ENCODE data around the gene ANKEF1.
"Not testable (repeated sequence)": the region's sequence is repeated elsewhere in the genome, so short reads cannot be mapped to it uniquely, and the experiment has no call there.

The ANKEF1 gene

DNA sequence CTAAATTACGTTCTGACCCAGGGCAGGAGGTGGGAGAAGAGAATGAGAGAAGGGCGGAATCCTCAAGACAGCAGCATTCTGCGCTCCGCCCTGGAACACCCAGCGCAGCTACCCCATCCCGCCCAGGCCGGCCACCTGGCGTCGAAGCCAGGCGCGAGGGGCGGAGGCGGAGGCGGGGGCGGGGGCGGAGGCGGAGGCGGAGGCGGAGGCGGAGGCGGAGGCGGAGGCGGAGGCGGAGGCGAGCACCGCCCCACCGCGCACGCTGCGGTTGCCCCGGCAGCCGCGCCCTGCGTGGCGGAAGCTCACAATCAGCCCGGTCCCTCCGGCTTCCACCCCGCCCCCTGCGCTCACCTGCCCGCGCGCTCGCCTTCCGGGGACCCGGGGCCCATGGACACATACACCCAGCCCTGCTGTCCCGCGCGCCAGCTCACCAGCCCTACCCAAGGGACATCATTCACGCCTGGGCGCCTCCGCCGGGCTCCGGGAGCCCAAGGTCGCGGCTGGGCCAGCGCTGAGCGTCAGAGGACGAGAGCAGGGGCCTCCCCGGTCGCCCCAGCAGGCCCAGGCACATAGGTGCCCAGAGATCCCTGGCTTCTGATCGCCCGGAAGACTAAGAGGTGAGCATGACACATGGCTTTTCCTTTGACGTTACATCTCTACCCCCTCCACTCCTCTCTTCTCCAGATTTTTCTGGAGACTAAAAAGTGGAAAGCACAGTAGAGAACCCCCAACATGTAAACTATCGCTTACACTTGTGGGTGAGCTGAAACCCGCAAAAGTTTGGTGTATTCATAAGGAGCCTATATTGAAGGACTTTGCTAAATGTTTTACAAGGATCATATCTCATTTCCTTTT lies at the start of gene ANKEF1:
TSS of gene ANKEF1 (plus strand) at position 271 of the 855 bp plus-strand sequence. CDS start 3,315 bp downstream, outside the sequence.
- DNase-seq (ENCODE audit: low spot score): peak; percentile 83

DNA sequence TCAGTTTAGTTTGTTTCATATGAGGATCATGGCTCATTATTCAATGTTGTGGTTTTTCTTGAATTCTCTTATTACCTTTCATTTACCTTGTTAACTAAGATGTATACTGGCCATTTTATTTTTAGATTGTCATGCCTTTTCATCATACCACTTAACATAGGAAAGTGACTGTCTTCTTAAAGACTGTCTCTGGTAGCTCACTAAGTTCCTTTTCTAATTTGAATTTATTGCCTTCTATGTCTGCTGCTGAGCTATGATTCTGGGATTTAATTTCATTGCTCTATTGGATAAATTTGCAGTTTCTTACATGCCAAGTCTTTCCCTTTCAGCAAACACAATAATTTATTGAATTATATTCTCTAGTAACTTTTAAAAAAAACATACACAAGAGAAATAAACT lies 49.5 kb upstream of the ANKEF1 start:
- no peak for DNase-seq (ENCODE audit: low spot score)

DNA sequence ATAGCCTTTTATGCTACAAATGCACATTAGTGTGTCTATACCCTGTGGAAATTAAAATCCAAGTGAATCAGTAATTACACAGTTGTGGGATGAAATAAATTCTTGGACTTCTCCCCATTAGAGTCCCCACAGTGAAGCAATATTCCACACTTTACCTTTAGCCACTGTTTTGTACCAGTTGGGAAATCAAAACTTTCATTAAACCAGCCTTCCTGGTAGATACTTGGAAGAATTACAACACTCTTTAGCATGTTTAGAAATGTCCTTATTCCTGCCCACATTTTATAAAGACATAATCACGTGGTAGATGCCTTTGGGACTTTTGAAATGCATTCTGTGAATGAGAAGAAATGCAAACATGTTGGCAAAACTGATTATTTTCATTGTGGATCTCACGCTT lies 49.0 kb upstream of the ANKEF1 start:
- no peak for DNase-seq (ENCODE audit: low spot score)

DNA sequence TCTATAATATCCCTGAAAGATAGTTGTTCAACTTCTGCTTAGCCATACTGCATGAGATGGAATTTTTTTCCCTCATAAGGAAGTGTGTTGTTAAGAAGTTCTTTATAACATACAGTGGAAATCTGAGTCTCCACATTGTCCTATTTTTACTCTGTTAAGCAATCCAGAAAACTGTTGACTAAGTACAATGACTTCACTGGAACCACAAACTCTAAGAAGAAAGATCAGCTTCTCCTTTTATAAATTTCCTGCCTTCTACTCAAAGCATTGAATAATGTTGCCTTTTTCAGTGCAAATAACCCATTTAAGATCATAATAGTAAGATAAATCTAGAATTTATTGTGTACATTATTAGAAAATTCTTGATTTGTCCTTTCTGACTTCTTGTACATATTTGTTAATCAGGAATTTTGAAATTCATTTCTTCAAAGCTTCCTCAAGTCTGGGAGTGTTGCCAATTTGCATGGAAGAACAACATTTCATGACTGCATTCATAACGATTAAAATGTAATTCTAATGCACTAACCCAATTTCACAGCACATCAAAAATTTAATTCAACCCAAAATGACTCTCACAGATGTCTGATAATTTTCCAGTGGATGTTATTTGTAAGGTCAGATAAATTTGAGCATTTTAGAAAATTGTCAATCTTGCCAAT lies 45.6 kb upstream of the ANKEF1 start:
- no peak for DNase-seq (ENCODE audit: low spot score)

DNA sequence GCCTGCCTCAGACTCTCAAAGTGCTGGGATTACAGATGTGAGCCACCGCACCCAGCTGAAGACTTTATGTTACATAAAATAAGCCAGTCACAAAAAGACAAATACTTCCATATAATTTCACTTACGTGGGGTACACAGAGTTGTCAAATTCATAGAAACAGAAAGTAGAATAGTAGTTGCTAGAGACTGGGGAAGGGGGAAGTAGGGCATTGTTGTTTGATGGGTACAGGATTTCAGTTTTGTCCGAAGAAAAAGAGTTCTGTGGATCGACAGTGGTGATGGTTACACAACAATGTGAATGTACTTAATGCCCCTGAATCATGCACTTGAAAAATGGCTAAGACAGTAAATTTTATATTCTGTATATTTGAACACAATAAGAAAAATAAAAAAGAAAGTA lies 41.6 kb upstream of the ANKEF1 start:
- no peak for DNase-seq (ENCODE audit: low spot score)

DNA sequence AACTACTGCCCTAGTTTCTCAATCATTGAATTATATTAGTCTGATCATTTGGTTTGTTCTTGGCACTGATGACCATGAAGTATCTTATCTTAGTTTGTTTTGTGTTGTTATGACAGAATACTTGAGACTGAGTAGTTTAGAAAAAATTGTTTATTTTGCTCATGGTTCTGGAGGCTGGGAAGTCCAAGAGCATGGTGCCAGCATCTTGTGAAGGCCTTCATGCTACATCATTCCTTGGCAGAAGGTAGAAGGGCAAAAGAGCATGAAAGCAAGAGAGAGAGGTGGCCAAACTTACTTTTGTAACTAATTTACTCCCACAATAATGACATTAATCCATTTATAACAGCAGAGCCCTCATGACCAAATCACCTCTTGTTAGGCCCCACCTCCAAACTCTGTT lies 40.1 kb upstream of the ANKEF1 start:
- DNase-seq (ENCODE audit: low spot score): no peak

DNA sequence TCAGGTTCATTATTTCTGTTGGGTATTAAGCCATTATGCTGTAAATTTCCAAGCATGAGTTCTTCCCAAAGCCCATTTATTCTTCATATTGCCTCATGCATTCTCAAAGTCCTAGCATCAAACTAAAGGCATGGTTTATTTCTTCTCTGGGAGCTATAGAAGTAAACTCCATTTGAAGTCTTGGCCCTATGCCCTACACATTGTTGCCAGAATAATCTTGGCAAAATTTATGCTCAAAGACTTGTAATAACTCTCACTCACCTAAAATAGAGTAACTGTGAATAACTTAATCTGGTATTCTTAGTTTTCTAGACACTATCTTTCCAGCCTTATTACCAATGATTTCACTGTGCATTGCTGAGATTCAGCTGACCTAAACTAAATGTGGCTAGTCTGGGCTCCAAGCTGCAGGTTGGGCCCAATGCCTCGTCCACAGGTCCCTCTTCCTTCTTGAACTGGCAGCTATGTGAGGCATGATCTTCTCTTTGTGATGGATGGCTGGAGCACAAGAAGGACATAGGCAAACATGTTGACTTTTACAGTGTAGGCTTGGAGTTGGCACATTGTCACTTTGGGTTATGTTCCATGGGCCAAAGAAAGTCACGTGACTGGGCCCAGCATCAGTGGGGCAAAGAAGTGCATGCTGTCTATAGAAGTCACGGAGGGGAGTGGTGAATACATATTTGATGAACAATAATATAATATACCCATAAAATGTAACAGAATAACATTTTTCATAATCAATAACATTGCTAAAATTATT lies 39.1 kb upstream of the ANKEF1 start:
- DNase-seq (ENCODE audit: low spot score): no peak

DNA sequence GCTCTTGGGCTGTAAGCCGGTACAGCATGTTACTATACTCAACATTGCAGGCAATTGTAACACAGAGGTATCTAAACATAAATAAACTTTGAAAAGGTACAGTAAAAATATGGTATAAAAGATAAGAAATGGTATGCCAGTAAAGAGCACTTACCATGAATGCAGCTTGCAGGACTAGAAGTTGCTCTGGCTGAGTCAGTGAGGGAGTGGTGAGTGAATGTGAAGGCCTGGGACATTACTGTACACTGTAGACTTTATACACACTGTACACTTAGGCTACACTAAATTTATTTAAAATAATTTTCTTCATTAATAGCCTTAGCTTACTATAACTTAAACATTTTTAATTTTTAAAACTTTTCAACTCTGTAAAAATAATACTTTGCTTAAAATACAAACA lies 37.8 kb upstream of the ANKEF1 start:
- no peak for DNase-seq (ENCODE audit: low spot score)

DNA sequence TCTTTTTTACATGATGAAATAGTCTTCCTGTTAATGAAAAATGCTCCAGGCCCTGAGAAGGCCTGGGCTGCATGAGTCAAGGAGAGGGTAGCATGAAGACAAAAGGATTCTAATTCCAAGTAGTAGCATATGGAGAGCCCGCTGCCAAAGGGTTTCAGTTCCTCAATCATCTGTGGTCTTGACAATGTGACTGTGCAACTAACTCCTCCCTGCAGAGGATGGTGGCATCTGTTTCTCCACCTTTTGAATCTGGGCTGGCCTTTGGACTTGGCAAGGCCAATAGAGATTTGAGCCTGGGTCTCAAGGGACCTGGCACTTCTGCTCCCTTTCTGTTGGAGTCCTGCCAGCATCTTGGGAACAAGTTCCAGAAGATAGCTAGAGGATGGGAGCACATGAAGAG lies 35.1 kb upstream of the ANKEF1 start:
- no peak for DNase-seq (ENCODE audit: low spot score)

DNA sequence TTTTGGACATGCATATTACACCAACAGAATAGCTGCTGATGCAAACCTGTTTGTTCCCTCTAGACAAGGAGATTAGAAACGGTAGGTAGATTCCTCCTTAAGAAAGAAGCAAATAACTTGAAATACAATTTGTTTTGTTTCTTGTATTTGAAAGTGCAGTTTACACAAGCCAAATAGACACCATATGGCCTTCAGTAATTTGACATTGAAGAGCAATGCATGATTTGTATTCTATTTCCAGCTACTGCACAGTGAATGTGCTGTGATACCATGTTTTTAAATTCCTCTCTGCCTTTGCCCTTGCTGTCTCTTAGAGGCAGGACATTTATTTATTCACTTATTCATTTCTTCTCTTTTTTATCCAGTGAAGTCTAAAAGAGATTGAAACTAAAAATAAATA lies 31.9 kb upstream of the ANKEF1 start:
- DNase-seq (ENCODE audit: low spot score): no peak

DNA sequence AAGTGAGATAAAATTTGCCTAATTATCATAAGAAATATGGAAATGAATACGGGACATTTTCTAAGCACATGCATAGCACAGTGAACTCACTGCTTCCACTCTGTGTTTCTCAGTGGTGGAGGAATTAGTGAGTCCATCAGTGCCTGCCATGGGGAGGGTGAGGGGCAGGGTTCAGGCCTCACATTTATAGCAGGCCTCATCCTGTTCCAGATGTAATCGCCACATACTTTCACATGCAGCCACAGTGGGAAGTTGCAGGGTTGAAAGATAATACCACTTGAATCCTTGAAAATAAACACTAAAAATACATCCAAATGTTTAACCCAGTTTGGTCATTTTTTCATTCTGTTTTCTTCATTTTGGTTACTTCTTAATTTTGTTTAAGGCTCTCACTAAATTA lies 29.9 kb upstream of the ANKEF1 start:
- no peak for DNase-seq (ENCODE audit: low spot score)

DNA sequence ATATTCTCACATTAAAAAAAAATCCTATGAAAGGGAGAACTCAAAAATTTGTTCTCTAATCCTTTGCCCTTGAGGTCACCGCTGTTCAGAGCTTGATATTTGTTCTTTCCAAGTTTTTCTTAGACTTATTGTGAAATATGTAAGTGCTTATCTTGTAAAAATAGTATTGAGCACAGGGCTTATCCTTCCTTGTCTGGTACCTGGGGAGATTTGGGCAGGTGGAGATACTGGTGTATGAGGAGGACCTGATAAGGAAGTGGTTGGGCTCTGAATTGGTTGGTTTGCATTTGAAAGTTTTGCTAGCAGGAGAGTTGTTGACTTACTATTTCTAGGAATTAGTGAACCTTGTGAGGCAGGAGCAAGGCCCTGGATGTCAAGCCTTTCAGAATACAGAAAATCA lies 28.9 kb upstream of the ANKEF1 start:
- no peak for DNase-seq (ENCODE audit: low spot score)

DNA sequence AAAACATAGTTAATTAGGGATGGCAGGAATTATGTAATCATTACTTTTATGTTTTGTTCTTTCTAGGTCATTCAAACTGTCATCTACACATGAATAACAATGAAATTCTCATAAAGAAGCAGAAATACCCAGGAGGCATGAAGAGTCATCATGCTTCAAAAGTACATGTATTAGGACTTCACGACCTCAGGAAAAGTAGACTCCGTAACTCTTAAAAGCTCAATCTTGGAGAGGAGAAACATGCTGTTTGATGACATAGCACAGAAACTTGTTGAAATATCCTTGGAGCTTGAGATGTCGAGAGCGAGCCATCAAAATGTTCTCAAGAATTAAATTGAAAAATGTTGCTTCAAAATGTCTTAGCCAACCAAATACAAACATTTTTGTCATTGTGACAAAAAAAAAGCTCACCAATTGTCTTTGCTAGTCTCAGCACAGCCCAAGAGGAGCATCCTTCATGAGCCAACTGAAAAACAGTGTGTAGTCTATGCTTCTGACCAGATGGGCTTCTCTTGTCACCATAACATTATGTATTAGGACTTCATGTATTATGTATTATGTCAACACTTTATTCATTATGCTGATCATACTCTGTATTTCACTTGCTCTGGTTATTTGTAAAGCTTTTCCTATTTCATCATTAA lies 28.2 kb upstream of the ANKEF1 start:
- no peak for DNase-seq (ENCODE audit: low spot score)

DNA sequence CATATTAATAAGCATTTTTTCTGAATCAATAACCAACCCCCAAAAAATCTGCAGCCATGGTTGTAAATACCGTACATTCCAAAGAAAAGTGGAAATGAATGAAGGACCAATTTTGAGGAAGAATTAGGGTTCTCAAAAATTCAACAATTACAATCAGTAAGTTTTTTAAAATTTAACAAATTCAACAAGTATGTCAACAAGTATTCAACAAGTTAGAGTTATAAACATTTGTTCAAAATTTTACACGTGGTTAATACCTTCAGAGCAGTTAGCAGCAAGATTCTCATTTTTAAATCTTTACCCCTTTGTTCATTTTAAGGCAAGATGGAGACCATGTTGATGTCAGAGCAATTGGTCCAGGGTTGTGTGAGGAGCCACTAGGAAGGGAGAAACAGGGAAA lies 27.6 kb upstream of the ANKEF1 start:
- no peak for DNase-seq (ENCODE audit: low spot score)

DNA sequence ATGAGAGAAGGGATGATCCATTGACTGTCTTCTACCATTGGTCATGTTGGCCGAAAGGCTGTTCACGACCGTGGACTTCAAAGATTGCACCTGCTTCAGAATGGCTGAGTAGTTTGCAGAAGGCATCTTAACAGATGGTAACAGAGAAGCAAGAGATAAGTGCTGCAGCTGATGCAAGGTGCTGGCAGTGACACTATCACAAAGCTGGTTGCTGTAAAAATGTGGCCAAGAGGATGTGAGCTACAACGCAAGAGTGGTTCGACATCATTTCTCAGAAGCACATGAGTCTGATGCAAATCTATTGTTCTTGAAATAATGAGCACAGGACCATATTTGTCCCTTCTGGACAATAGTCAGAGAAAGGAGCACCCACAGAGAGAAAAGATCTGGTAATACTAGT lies 27.0 kb upstream of the ANKEF1 start:
- DNase-seq (ENCODE audit: low spot score): no peak

DNA sequence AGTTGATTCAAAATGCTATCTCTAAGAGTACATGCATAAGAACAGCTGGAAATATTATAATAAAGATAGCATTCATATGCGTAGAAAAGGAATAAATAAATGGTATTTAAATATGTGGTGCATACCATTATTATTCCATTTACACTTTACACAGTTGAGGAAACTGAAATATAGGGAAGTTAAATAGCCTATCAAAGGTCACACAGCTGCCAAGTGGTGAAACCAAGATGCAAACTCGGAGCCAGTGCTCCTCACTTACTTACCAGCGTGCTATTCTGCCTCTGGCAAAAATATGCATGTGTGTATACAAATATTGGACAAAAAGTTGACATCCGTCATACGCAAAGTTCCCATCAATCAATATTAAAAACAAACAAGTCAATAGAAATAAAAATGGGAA lies 22.3 kb upstream of the ANKEF1 start:
- DNase-seq (ENCODE audit: low spot score): no peak

DNA sequence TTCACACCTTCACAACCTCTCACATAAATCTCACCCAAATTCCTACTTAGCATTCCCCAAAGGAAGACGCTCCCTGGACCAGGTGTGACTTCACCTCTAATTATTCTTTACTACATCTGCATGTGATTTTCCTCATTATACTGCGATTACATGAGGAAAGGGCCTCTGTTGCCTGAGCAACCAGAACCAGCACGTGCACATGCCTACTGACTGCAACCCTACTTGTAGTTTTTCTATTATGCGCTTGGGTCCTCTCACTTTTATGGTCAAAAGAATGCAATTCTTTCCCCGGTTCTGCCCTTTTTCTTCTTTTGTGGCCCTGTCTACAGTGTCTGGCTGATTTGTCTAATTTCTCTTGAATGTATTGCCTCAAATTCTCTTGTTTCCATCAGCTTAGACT lies 20.4 kb upstream of the ANKEF1 start:
- no peak for DNase-seq (ENCODE audit: low spot score)

DNA sequence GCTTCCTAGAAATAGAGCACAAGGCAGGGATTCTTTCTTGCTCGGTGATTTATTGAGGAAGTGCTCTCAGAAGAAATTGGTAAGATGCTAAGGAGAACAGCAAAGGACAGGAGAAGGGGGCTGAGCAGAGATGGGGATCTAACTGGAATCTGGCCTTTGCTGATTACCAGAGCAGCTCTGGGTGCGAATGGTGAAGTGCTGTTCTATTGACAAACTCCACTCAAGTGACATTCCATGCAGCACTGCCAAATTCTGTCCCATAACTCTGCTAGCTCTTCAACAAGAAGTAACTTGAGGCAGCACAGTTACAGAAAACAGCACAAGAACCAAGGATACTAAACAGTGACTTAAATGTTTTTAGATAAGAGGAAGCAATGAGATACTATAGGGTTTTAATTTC lies 13.8 kb upstream of the ANKEF1 start:
- DNase-seq (ENCODE audit: low spot score): no peak

DNA sequence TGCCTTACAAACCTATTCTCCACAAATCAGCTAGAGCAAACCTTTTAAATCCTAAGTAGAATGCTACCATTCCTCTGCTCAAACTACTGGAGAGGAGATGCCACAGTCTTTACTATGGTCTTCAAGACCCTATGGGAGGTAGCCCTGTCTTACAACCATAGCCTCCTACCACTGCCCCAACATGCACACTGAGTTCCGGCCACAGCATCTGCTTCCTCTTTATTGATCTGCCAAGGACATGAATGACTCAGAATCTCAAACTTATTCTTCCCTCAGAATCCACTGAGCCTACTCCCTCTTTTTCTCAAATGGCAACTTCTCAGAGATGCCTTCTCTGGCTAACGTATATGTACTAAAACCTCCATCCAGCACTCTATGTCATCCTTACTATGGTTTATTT lies 12.2 kb upstream of the ANKEF1 start:
- no peak for DNase-seq (ENCODE audit: low spot score)

DNA sequence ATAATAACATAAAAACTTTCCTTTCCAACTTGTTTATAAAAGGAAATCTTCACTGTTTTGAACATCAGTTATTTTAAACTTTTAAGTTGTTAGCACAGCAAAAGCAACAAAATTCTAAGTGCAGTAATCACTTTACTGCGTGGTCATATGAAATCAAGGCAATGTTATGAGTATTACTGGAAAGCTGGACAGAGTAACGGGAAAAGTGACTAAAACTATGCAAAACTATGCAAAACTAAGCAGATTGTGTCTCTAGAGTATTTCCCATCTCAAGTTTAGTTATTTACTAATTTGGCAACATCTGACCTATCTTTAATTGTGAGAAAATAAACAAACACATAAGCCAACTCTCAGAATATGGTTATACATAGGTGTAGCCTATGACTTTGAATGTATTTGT lies 10.9 kb upstream of the ANKEF1 start:
- DNase-seq (ENCODE audit: low spot score): no peak

DNA sequence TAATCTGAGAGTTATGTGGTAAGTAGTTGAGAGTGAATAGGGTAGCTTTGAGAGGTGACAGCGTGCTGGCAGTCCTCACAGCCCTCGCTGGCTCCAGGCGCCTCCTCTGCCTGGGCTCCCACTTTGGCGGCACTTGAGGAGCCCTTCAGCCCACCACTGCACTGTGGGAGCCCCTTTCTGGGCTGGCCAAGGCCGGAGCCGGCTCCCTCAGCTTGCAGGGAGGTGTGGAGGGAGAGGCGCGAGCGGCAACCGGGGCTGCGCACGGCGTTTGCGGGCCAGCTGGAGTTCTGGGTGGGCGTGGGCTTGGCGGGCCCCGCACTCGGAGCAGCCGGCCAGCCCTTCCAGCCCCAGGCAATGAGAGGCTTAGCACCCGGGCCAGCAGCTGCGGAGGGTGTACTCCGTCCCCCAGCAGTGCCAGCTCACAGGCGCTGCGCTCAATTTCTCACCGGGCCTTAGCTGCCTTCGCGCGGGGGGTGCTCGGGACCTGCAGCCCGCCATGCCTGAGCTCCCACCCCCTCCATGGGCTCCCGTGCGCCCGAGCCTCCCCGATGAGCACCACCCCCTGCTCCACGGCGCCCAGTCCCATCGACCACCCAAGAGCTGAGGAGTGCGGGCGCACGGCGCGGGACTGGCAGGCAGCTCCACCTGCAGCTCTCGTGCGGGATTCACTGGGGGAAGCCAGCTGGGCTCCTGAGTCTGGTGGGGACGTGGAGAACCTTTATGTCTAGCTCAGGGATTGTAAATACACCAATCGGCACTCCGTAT lies 3.2 kb upstream of the ANKEF1 start:
- DNase-seq (ENCODE audit: low spot score): not testable (repeated sequence)

DNA sequence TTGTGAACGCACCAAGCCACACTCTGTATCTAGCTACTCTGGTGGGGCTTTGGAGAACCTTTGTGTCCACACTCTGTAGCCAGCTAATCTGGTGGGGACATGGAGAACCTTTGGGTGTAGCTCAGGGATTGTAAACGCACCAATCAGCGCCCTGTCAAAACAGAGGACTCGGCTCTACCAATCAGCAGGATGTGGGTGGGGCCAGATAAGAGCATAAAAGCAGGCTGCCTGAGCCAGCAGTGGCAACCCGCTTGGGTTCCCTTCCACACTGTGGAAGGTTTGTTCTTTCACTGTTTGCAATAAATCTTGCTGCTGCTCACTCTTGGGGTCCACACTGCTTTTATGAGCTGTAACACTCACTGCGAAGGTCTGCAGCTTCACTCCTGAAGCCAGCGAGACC lies 2.5 kb upstream of the ANKEF1 start:
- not testable (repeated sequence) for DNase-seq (ENCODE audit: low spot score)
